Measurements from ENCODE around the gene ANTXR2. TPM values are rescaled to one million over a fixed set of nuclear protein-coding genes. Genes with fewer than 3 reads are reported as not detected.
"Not testable (repeated sequence)": the region's sequence is repeated elsewhere in the genome, so short reads cannot be mapped to it uniquely, and the experiment has no call there.

Gene ANTXR2
- polyA plus RNA-seq, 1 experiment, result 105 TPM

GRCh38 chr4:80005863-80006262 lies 67.2 kb downstream of the ANTXR2 start:
- CTCF ChIA-PET, result no interaction called here
- POLR2A ChIA-PET, result no interaction called here
- H3K27me3 ChIP-seq (ENCODE audit: control insufficient read depth, insufficient read depth, low read length), result no peaks in the 10 kb centered on the region
- no peak for DNase-seq (ENCODE audit: low read depth, low spot score)
- no peak overlapping the region for H3K27ac ChIP-seq (ENCODE audit: low read depth, low read length)
- TF ChIP-seq CTCF (IDR thresholded peaks at IDR 0.05; ENCODE audit: low read depth, low read length), result no peak
- no peak overlapping the region for H3K4me3 ChIP-seq (ENCODE audit: low read depth, low read length)
- peaks cover 2% of the 10 kb centered on the region; the same call in 1 of the 2 replicates for H3K9me3 ChIP-seq (ENCODE audit: control insufficient read depth, insufficient read depth, low read length)

- POLR2A ChIA-PET, result interaction anchor here (0.6 kb wide), 1 partner anchor 122 kb away, joined by 7 read pairs; no protein-coding TSS in a partner anchor
- TF ChIP-seq CTCF (IDR thresholded peaks at IDR 0.05; ENCODE audit: low read depth, low read length), result no peak
- Histone ChIP-seq H3K4me3 (ENCODE audit: low read depth, low read length) (no peak overlapping the region), H3K27me3 (ENCODE audit: control insufficient read depth, insufficient read depth, low read length) (no peaks in the 10 kb centered on the region), H3K27ac (ENCODE audit: low read depth, low read length) (no peak overlapping the region), H3K9me3 (ENCODE audit: control insufficient read depth, insufficient read depth, low read length) (peaks cover 2% of the 10 kb centered on the region; the same call in 1 of the 2 replicates)
- DNase-seq (ENCODE audit: low read depth, low spot score), result no peak
- CTCF ChIA-PET, result no interaction called here
Measured at GRCh38 chr4:80004319-80004718, 68.7 kb downstream of the ANTXR2 start.

DNA sequence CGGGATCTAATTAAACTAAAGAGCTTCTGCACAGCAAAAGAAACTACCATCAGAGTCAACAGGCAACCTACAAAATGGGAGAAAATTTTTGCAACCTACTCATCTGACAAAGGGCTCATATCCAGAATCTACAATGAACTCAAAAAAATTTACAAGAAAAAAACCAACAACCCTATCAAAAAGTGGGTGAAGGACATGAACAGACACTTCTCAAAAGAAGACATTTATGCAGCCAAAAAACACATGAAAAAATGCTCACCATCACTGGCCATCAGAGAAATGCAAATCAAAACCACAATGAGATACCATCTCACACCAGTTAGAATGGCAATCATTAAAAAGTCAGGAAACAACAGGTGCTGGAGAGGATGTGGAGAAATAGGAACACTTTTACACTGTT lies 70.5 kb downstream of the ANTXR2 start:
- H3K27me3 ChIP-seq (ENCODE audit: control insufficient read depth, insufficient read depth, low read length); DNase-seq (ENCODE audit: low read depth, low spot score); CTCF ChIA-PET; H3K27ac ChIP-seq (ENCODE audit: low read depth, low read length); POLR2A ChIA-PET; H3K9me3 ChIP-seq (ENCODE audit: control insufficient read depth, insufficient read depth, low read length); H3K4me3 ChIP-seq (ENCODE audit: low read depth, low read length): not testable (repeated sequence)

GRCh38 chr4:79999048-79999447 lies 74.0 kb downstream of the ANTXR2 start:
- POLR2A ChIA-PET; CTCF ChIA-PET; DNase-seq (ENCODE audit: low read depth, low spot score); H3K4me3 ChIP-seq (ENCODE audit: low read depth, low read length); H3K27me3 ChIP-seq (ENCODE audit: control insufficient read depth, insufficient read depth, low read length); H3K9me3 ChIP-seq (ENCODE audit: control insufficient read depth, insufficient read depth, low read length); H3K27ac ChIP-seq (ENCODE audit: low read depth, low read length): not testable (repeated sequence)

DNA sequence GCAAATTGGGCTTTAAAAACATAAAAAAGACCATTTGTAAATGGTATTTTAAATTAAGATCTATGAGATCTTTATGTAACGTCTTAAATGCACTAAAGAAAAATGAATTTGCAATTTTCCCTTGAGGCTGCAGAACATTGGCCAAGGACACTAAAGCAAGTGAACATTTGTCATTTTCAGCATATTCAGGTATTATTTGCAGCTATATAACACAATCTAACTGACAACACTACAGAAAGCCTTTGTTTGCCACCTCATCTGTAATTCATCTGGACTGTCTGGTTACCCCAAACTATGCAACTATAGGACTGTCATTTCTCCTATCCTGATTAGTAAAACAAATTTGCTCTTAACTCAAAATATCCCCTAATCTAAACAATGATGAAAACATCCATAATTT lies 74.8 kb downstream of the ANTXR2 start:
- no peak overlapping the region for H3K27ac ChIP-seq (ENCODE audit: low read depth, low read length)
- ChIA-PET POLR2A (no interaction called here), CTCF (no interaction called here)
- no peaks in the 10 kb centered on the region for H3K9me3 ChIP-seq (ENCODE audit: control insufficient read depth, insufficient read depth, low read length)
- DNase-seq (ENCODE audit: low read depth, low spot score), result no peak
- H3K27me3 ChIP-seq (ENCODE audit: control insufficient read depth, insufficient read depth, low read length), result no peaks in the 10 kb centered on the region
- H3K4me3 ChIP-seq (ENCODE audit: low read depth, low read length), result no peak overlapping the region
- TF ChIP-seq CTCF (IDR thresholded peaks at IDR 0.05; ENCODE audit: low read depth, low read length), result no peak

DNA sequence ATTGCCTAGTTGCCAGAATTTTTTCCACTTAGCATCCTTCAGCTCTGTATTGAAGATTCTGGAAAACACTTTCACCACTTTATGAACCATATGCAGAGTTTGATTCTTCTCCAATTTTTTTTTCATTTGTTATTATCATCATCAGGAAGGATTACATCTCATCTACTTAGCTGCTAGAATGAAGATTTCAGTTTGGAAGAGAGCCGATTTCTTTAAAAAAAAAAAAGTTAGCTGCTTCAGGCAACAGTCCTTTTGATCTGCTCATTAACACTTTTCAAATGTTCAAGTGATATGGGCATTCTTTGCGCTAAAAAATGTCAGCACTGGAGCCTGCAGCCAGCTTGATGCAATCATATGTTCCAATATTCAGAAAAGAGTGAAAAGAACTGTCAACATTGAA lies 76.2 kb downstream of the ANTXR2 start:
- DNase-seq (ENCODE audit: low read depth, low spot score), result no peak
- ChIA-PET POLR2A (no interaction called here), CTCF (interaction anchor here (0.5 kb wide), 1 partner anchor 206 kb away, joined by 3 read pairs; no protein-coding TSS in a partner anchor)
- TF ChIP-seq CTCF (IDR thresholded peaks at IDR 0.05; ENCODE audit: low read depth, low read length), result no peak
- H3K27me3 ChIP-seq (ENCODE audit: control insufficient read depth, insufficient read depth, low read length), result no peaks in the 10 kb centered on the region
- no peak overlapping the region for H3K4me3 ChIP-seq (ENCODE audit: low read depth, low read length)
- no peaks in the 10 kb centered on the region for H3K9me3 ChIP-seq (ENCODE audit: control insufficient read depth, insufficient read depth, low read length)
- H3K27ac ChIP-seq (ENCODE audit: low read depth, low read length), result no peak overlapping the region
